GM12878 (cell line): Measurements from ENCODE around the gene COL17A1. TPM values are rescaled to one million over a fixed set of nuclear protein-coding genes. Genes with fewer than 3 reads are reported as not detected.

ENCODE experiments used
- ATAC-seq: fragments of 200-7000 bp; cut with Tn5 transposase; 3 replicates; pipeline ENCODE4 v1.9.1; 2020; ENCODE audit warnings: mild to moderate bottlenecking, moderate library complexity
- BruUV-seq: library from RNA; stranded (reverse); fragments of 400-500 nt; replicated peaks from 2 replicates; lab custom pipeline; 2021; lab: Mats Ljungman, UMichigan
- CTCF ChIA-PET: fragments of 300-600 bp; sonication (Branson Sonifier 250); formaldehyde crosslinking; extraction: SDS; loops from one replicate; lab custom pipeline; 2021; ENCODE audit warnings: inconsistent platforms; lab: Yijun Ruan, JAX
- POLR2A ChIA-PET: fragments of 350-600 bp; formaldehyde crosslinking; extraction: SDS; loops from one replicate; lab custom pipeline; 2021; ENCODE audit warnings: inconsistent platforms; lab: Charles Lee
- RAD21 ChIA-PET: fragments of 300-600 bp; sonication (Branson Sonifier 250); formaldehyde crosslinking; loops from one replicate; lab custom pipeline; 2023; ENCODE audit warnings: antibody characterized with exemption; ENCODE audit not compliant: unreplicated experiment; lab: Charles Lee
- SMC1A ChIA-PET: fragments of 300-600 bp; sonication (Branson Sonifier 250); formaldehyde crosslinking; loops from one replicate; lab custom pipeline; 2023; ENCODE audit not compliant: unreplicated experiment, uncharacterized antibody; lab: Charles Lee
- DNase-seq: peaks from one replicate; pipeline ENCODE4 v3.0.0-alpha.2; 2011; ENCODE audit warnings: low read depth, low spot score
- FAIRE-seq: peaks from 3 replicates; lab custom pipeline; 2011; peaks lifted over from hg19 to GRCh38; lab: Jason Lieb, UNC
- H2AFZ ChIP-seq: 2 replicates; pipeline ENCODE4 v1.6.0; 2011; ENCODE audit warnings: low read depth, low read length, control low read depth; ENCODE audit not compliant: control insufficient read depth
- H3K27ac ChIP-seq: 2 replicates; pipeline ENCODE4 v1.5.1; 2011; ENCODE audit warnings: control low read depth; ENCODE audit not compliant: control insufficient read depth, insufficient read depth
- H3K27me3 ChIP-seq, 2 experiments: replicated peaks in 1 of 2; 2 replicates each; pipeline versions ENCODE4 v1.6.0 to v1.6.1; 2011; ENCODE audit warnings: low read length in 1 of 2; ENCODE audit not compliant: control insufficient read depth in 2 of 2, insufficient read depth in 2 of 2
- H3K36me3 ChIP-seq, 2 experiments: 2 replicates each; pipeline ENCODE4 v1.5.1; 2011; ENCODE audit warnings: low read length in 1 of 2; ENCODE audit not compliant: control insufficient read depth in 2 of 2, insufficient read depth in 2 of 2
- H3K4me1 ChIP-seq: 2 replicates; pipeline ENCODE4 v1.6.1; 2011; ENCODE audit warnings: mild to moderate bottlenecking, low read length, moderate library complexity, mixed read lengths; ENCODE audit not compliant: control insufficient read depth, insufficient read depth
- H3K4me2 ChIP-seq: 2 replicates; pipeline ENCODE4 v1.6.0; 2011; ENCODE audit warnings: control low read depth; ENCODE audit not compliant: control insufficient read depth, insufficient read depth
- H3K4me3 ChIP-seq: fragments of 200-600 bp; sonication (generic); 2 replicates; pipeline ENCODE4 v1.5.1; 2016
- H3K79me2 ChIP-seq: 2 replicates; pipeline ENCODE4 v1.6.0; 2011; ENCODE audit warnings: low read length; ENCODE audit not compliant: control insufficient read depth, insufficient read depth
- H3K9ac ChIP-seq: 2 replicates; pipeline ENCODE4 v1.8.0; 2011; ENCODE audit warnings: low read length, control low read depth, mixed read lengths; ENCODE audit not compliant: control insufficient read depth, insufficient read depth
- H3K9me3 ChIP-seq: replicated peaks from 3 replicates; pipeline ENCODE4 v1.5.1; 2011; ENCODE audit warnings: mild to moderate bottlenecking, low read length; ENCODE audit not compliant: control insufficient read depth, insufficient read depth
- H4K20me1 ChIP-seq: 2 replicates; pipeline ENCODE4 v1.6.0; 2011; ENCODE audit not compliant: control insufficient read depth, insufficient read depth
- BACH1 ChIP-seq: fragments of 450-650 bp; IDR thresholded peaks from 2 replicates; pipeline ENCODE4 v1.6.1; 2017; ENCODE audit warnings: mild to moderate bottlenecking, borderline replicate concordance
- CBX5 ChIP-seq: sonication (generic); IDR thresholded peaks from 2 replicates; pipeline ENCODE4 v1.6.1; 2016; ENCODE audit warnings: low read depth, moderate library complexity, mild to moderate bottlenecking, inconsistent platforms
- DPF2 ChIP-seq: fragments of 450-650 bp; IDR thresholded peaks from 2 replicates; pipeline ENCODE4 v1.6.1; 2017; ENCODE audit warnings: mild to moderate bottlenecking
- E4F1 ChIP-seq: fragments of 450-650 bp; IDR thresholded peaks from 2 replicates; pipeline ENCODE4 v1.6.1; 2018; ENCODE audit warnings: borderline replicate concordance, mild to moderate bottlenecking; ENCODE audit not compliant: partially characterized antibody
- GATAD2B ChIP-seq: fragments of 450-650 bp; conservative IDR thresholded peaks from 2 replicates; pipeline ENCODE4 v1.6.1; 2017; ENCODE audit warnings: low read depth, mild to moderate bottlenecking, moderate library complexity
- IRF4 ChIP-seq: IDR thresholded peaks from 2 replicates; pipeline ENCODE4 v1.6.1; 2011; ENCODE audit warnings: low read depth, low read length
- KAT2A ChIP-seq: conservative IDR thresholded peaks from 2 replicates; pipeline ENCODE4 v1.6.1; 2011; ENCODE audit warnings: low read depth, low read length; ENCODE audit not compliant: control insufficient read depth
- NFYA ChIP-seq: IDR thresholded peaks from 2 replicates; pipeline ENCODE4 v1.6.1; 2011; ENCODE audit warnings: low read depth, mild to moderate bottlenecking, low read length, improper control_type of control experiment, borderline replicate concordance
- PAX8 ChIP-seq: fragments of 450-650 bp; IDR thresholded peaks from 2 replicates; pipeline ENCODE4 v1.6.1; 2017; ENCODE audit warnings: mild to moderate bottlenecking, moderate library complexity
- SMARCA5 ChIP-seq: fragments of 450-650 bp; IDR thresholded peaks from 2 replicates; pipeline ENCODE4 v1.6.1; 2017; ENCODE audit warnings: mild to moderate bottlenecking
- ZBTB40 ChIP-seq: fragments of 450-650 bp; IDR thresholded peaks from 2 replicates; pipeline ENCODE4 v1.6.1; 2016; ENCODE audit warnings: mild to moderate bottlenecking, moderate library complexity, borderline replicate concordance
- WGBS: methylation state at CpG from one replicate; pipeline ENCODE4 v1.1.6; 2016; ENCODE audit warnings: low lambda C conversion rate; ENCODE audit not compliant: insufficient replicate concordance, insufficient coverage; ENCODE audit errors: missing lambda C conversion rate; 5-methylcytosine and 5-hydroxymethylcytosine counted together
- in situ Hi-C: fragments of 300-500 bp; cut with MboI; formaldehyde crosslinking; loops from 9 replicates; pipeline ENCODE4 v1.14.3; 2018; ENCODE audit warnings: mixed read lengths
- intact Hi-C: fragments of 100-400 bp; cut with micrococcal nuclease; formaldehyde crosslinking; loops from one replicate; pipeline ENCODE4 v1.14.2; 2022; ENCODE audit not compliant: unreplicated experiment
- polyA plus RNA-seq, 11 experiments: library from polyadenylated mRNA; depleted of rRNA in 4 of 11; unstranded in 6 of 11; stranded (reverse) in 5 of 11; fragments of >200 nt; fragmentation: Nextera tagmentation in 4 of 11; fragmentation: Illumina TruSeq in 1 of 11; extraction: Ambion mirVana in 4 of 11; extraction: Trizol in 1 of 11; gene quantifications; 1 replicate in 1 of 11; 2 replicates in 10 of 11; pipeline versions ENCODE4 v1.2.1 to v1.2.3, GENCODE V29; 2011 to 2016; ENCODE audit warnings: inconsistent platforms in 2 of 11, missing spikeins in 2 of 11, low read depth in 1 of 11
- total RNA-seq, 4 experiments: library from RNA; depleted of rRNA in 3 of 4; stranded (reverse); fragments of >200 nt in 3 of 4; fragmentation: Illumina TruSeq in 1 of 4; extraction: Trizol in 1 of 4; gene quantifications; 2 replicates each; pipeline versions ENCODE4 v1.2.1 to v1.2.3, GENCODE V29; 2013 to 2021

COL17A1 gene
- total and polyA plus RNA-seq, 10 of the 15 experiments (the other 5 are each of a cell fraction or from before 2014, with no cell fraction given): 0.08 to 0.22 TPM; not detected in 8

GRCh38 chr10:104033966-104034365 lies 51.7 kb downstream of the COL17A1 start:
- POLR2A ChIA-PET: no interaction called here
- no peak for FAIRE-seq
- Histone ChIP-seq H3K4me2 (no peak overlapping the region), H3K4me1 (no peaks in the 10 kb centered on the region), H3K4me3 (no peak overlapping the region), H3K79me2 (no peaks in the 10 kb centered on the region), H3K27ac (no peak overlapping the region), H3K27me3 (no peaks in the 10 kb centered on the region), H4K20me1 (no peaks in the 10 kb centered on the region), H3K9ac (no peak overlapping the region), H2AFZ (no peak overlapping the region), H3K36me3 (no peaks in the 10 kb centered on the region), H3K9me3 (no peaks in the 10 kb centered on the region)
- TF ChIP-seq KAT2A (no peak), ZBTB40 (no peak), E4F1 (no peak), NFYA (no peak), GATAD2B (no peak), DPF2 (no peak), IRF4 (no peak), SMARCA5 (no peak), PAX8 (no peak), CBX5 (no peak), BACH1 (no peak)
- SMC1A ChIA-PET: interaction anchor here (1.3 kb wide), 1 partner anchor 89 kb away, joined by 7 read pairs; no protein-coding TSS in a partner anchor
- no peak for ATAC-seq
- CTCF ChIA-PET: no interaction called here
- RAD21 ChIA-PET: no interaction called here
- WGBS: 87% methylated on average over 11 of the region's 11 CpGs
- no peak for DNase-seq
- intact Hi-C loops: no loop called here
- in situ Hi-C loops: no loop called here
- BruUV-seq: no TSS peak
